HG03575 (cell line): Measurements from ENCODE around the gene MMP28.

ENCODE experiments used
- ATAC-seq: cut with Tn5 transposase; IDR thresholded peaks from one replicate; pipeline ENCODE4 v1.9.1; 2021; ENCODE audit not compliant: unreplicated experiment, insufficient number of reproducible peaks, low FRiP score; ENCODE audit errors: extremely low read depth

Gene MMP28

DNA sequence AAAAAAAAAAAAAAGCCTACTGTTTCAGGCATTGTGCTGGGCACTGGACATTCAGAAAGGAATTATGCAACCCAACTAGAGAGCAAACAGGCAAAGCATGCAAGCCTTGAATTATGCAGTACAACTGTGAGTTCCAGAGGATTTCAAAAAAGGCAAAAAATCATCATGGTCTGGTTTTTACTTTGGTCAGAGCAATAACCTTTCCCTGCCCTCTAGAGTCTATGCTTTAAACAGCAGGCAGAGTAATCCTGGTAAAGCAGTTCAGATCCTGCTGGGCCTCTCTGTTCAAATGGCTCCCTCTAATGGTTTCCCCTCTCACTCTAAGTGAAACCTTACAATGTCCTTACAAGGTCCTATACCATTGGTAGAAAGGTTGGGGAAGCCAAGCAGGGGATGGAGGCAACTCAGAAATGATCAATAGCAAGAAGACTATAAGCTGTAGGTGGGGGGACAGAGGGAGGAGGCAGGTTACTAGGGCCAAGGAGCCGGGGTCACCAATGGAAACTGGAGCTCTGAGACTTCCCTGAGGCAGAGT lies 9.3 kb upstream of the MMP28 start:
- no peak for ATAC-seq

GRCh38 chr17:35801583-35802224 lies 6.3 kb upstream of the MMP28 start:
- ATAC-seq, result no peak

DNA sequence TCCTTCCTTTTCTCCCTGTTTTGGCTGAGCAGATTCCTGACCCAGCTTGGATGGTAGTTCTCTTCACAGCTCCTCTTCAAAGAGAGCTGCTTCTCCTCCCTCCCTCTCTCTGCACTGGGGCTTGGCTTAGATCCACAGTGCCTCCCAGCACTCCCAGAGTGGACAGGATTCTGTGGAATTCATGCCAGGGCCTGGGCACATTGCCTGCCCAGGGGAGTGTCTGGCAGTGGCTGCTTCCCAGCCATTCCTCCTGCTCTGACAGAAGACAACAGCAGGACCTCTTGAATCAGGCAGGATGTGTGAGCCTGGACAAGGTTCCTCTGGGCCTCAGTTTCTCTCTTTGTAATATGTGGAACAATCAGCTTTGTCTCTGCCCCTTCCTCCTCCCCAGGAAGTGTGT lies 4.5 kb upstream of the MMP28 start:
- no peak for ATAC-seq

- ATAC-seq, result no peak
Measured at GRCh38 chr17:35797918-35798317, 2.5 kb upstream of the MMP28 start.

GRCh38 chr17:35797370-35797769 lies 1.9 kb upstream of the MMP28 start:
- ATAC-seq, result no peak

DNA sequence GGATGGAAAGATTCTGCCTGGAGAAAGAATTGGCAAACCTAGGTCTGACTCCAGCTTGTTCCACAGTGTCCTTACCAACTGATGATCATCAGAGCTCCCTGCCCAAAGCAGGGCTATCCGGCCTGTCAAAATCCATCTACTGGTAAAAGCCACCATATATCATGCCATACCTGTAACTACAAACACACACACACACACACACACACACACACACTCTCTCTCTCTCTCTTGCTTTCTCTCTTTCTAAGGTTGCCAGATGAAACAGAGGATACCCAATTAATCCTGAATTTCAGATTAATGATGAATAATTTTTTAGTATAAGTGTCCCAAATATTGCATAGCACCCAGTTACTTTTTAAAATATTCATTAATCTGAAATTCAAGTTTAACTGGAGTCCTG lies 1.5 kb upstream of the MMP28 start:
- ATAC-seq, result no peak

- ATAC-seq, result no peak
Measured at GRCh38 chr17:35795871-35796265, 427 bp upstream of the MMP28 start.

DNA sequence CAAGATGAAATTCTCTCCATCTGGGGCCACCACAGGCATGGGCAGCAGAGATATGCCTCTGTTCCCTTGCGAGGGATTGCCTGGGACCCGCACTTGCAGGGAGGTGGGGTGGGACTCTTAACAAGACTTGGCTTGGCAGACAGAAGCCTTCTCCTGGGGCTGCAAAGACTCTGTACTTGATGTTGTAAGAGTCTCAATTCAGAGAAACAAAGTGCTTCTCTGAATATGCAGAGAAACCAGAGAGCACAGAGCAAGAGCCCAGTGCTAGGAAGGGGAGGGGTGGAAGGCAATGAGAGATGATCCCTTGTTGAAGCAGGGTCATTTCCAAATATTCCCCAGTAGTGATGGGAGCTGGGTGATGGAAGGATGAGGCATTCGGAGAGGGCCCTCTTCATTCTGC lies 2.2 kb downstream of the MMP28 start:
- ATAC-seq, result no peak

GRCh38 chr17:35791681-35792350 lies 3.6 kb downstream of the MMP28 start:
- no peak for ATAC-seq

GRCh38 chr17:35790841-35791240 lies 4.6 kb downstream of the MMP28 start:
- no peak for ATAC-seq

DNA sequence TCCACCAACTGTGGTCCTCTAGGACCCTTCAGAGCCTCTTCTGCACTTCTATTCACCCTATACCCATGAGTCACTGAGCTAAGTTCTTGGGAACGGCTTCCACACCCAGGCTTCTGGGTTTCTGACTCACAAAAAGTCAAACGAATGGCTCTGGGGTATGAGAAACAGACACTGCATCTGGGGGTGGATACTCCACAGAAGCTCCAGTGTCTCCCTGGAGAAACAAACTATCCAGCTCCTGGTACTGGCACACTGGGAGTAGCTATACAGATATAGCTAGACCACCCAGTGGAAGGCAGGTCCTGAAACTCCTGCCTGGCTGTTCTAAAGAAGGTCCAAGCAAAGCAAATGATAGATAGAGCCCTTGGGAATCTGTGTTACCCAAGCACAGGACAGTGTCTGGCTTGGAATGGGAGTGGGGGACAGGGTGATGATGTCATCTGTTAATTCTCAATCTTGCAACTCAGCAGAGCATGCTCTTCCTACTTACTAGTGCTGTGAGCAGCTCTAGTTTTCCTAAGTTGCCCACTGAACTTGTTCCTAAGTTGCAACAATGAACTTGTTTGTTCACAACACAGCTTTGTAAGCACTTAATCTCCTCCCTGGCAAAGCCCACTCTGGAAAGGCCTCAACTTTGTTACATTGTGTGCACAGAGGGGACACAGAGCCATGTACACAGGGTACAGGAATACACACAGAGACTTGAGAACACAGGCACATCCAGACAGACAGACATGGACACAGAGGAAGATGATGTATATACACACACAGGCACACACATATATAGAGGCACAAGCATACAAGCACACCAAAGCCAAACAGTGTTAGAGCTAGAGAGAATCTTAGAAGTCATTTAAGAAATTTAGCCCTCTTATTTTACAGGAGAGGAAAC lies 6.7 kb downstream of the MMP28 start:
- ATAC-seq, result no peak

DNA sequence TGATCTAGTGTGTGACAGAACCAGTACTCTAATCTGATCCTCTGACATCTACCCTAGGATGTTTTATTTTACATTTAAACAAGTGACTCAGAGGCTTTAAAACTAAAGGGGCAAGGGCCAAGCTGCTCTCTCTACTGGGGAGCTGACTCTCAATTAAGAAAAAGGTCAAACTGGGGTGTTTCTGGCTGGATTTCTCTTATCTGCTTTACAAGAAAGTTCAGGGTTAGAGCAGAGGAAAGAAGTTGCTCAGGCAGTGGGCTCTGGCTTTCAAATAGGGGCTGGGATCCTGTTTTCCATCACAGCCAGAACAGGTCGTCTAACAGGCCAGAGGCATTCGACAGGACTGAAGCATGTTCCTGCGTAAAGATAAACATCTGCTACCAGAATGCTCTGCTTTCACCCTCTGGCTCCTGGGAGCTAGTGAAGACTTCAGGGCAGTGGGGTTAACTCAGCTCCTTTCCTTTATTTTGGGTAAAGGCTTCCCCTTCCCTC lies 8.5 kb downstream of the MMP28 start:
- no peak for ATAC-seq

DNA sequence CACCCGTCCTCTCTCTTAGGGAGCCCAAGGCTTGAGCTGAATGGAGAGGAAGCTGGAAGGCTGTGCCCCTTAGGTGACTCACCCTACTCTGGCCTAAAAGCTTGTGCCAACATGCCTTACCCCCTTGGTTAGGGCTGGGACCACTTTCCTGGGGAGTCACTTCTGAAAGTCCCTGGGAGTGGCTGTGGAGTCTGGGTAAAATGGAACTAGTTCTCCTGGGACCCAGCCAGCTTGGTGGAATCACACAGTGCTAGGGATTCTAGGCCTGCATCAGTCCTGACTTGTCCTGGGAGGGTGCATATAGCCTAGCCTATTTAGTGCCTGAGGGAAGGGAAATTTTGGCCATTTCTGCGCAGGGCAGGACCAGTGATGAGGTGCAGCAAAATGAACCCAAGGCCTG lies 10.5 kb downstream of the MMP28 start:
- ATAC-seq, result no peak

- ATAC-seq, result no peak
Measured at GRCh38 chr17:35780950-35781349, 14.5 kb downstream of the MMP28 start.

GRCh38 chr17:35778641-35779196 lies 16.7 kb downstream of the MMP28 start:
- ATAC-seq, result no peak

- ATAC-seq, result no peak
Measured at GRCh38 chr17:35775583-35775982, 19.9 kb downstream of the MMP28 start.

GRCh38 chr17:35775039-35775438 lies 20.4 kb downstream of the MMP28 start:
- ATAC-seq, result no peak

DNA sequence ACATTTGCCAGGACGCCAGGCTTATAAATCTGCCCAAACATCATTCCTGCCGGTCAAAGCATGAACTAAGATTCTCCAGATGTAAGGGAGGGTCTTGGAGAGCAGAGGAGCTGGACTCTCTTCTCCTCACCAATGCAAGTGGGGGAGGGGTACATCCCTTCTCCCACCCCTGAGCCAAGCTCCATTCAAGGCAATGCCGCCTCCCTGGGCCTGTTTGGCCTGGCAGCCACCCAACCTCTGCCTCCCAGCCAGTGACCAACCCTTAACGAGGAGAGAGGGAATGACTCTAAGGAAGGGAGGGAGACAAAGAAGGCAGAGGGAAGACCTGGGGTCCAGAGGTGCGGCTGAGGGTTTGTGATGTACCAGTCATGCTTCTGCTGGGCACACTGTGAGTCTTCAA lies 20.9 kb downstream of the MMP28 start:
- no peak for ATAC-seq

- no peak for ATAC-seq
Measured at GRCh38 chr17:35773679-35774425, 21.6 kb downstream of the MMP28 start.
